Caco-2 (cell line): ENCODE measurements around the gene ABI2. TPM values are rescaled to one million over a fixed set of nuclear protein-coding genes. Genes with fewer than 3 reads are reported as not detected.

Experiments used
- BruUV-seq: library from RNA; stranded (reverse); fragments of 400-500 nt; replicated peaks from 2 replicates; lab custom pipeline; 2021; lab: Mats Ljungman, UMichigan
- CTCF ChIA-PET: fragments of 300-600 bp; sonication (Branson Sonifier 250); formaldehyde crosslinking; loops from one replicate; lab custom pipeline; 2022; ENCODE audit warnings: antibody characterized with exemption; lab: Charles Lee
- POLR2A ChIA-PET: fragments of 300-600 bp; sonication (Branson Sonifier 250); formaldehyde crosslinking; loops from one replicate; lab custom pipeline; 2022; ENCODE audit warnings: antibody characterized with exemption; lab: Charles Lee
- DNase-seq, 2 experiments: peaks; one replicate each; pipeline versions ENCODE4 v3.0.0 to v3.0.0-alpha.2; 2020 to 2022
- H3K27me3 ChIP-seq: replicated peaks from 2 replicates; pipeline ENCODE4 v1.6.0; 2011; ENCODE audit warnings: low read length; ENCODE audit not compliant: control insufficient read depth, insufficient read depth
- H3K36me3 ChIP-seq: 2 replicates; pipeline ENCODE4 v1.5.1; 2011; ENCODE audit warnings: low read length; ENCODE audit not compliant: control insufficient read depth, insufficient read depth
- H3K4me1 ChIP-seq: fragments of 250-450 bp; sonication (Bioruptor Pico); 2 replicates; pipeline ENCODE4 v1.5.1; 2020; ENCODE audit warnings: mild to moderate bottlenecking
- H3K4me3 ChIP-seq: 2 replicates; pipeline ENCODE4 v1.5.1; 2011; ENCODE audit warnings: low read depth, mild to moderate bottlenecking, control low read depth, low read length
- H3K9me3 ChIP-seq: fragments of 250-450 bp; sonication (Bioruptor Pico); 2 replicates; pipeline ENCODE4 v1.5.1; 2020; ENCODE audit warnings: mild to moderate bottlenecking, moderate library complexity
- H3K27ac Mint-ChIP-seq: one replicate; pipeline ENCODE4 v1.8.0; 2022; ENCODE audit warnings: mixed read lengths; ENCODE audit not compliant: unreplicated experiment
- H3K27me3 Mint-ChIP-seq: one replicate; pipeline ENCODE4 v1.8.0; 2022; ENCODE audit warnings: mixed read lengths; ENCODE audit not compliant: insufficient read depth, unreplicated experiment
- H3K36me3 Mint-ChIP-seq: one replicate; pipeline ENCODE4 v1.8.0; 2022; ENCODE audit warnings: mild to moderate bottlenecking, mixed read lengths; ENCODE audit not compliant: insufficient read depth, unreplicated experiment
- H3K4me1 Mint-ChIP-seq: one replicate; pipeline ENCODE4 v1.8.0; 2022; ENCODE audit warnings: low read depth, mixed read lengths; ENCODE audit not compliant: unreplicated experiment
- H3K4me3 Mint-ChIP-seq: one replicate; pipeline ENCODE4 v1.8.0; 2022; ENCODE audit warnings: mild to moderate bottlenecking, moderate library complexity, mixed read lengths; ENCODE audit not compliant: unreplicated experiment
- H3K9me3 Mint-ChIP-seq: one replicate; pipeline ENCODE4 v1.8.0; 2022; ENCODE audit warnings: mixed read lengths; ENCODE audit not compliant: unreplicated experiment
- intact Hi-C: fragments of 100-400 bp; cut with micrococcal nuclease; formaldehyde crosslinking; loops from one replicate; pipeline ENCODE4 v1.10.0; 2022; ENCODE audit not compliant: unreplicated experiment
- total RNA-seq: library from RNA; stranded (reverse); gene quantifications from 2 replicates; pipeline ENCODE4 v1.2.3, GENCODE V29; 2022
- TF ChIP-seq, protein P1 (sequence below), 2 experiments: fragments of 200-600 bp in 1 of 2; IDR thresholded peaks; 1 replicate in 1 of 2; 2 replicates in 1 of 2; pipeline versions ENCODE4 v1.5.1 to v1.8.0; 2011 to 2022; ENCODE audit warnings: antibody characterized with exemption in 1 of 2, control low read depth in 1 of 2, inconsistent platforms in 1 of 2, low read depth in 1 of 2, low read length in 1 of 2, mild to moderate bottlenecking in 1 of 2, moderate library complexity in 1 of 2; ENCODE audit not compliant: insufficient read depth in 1 of 2, severe bottlenecking in 1 of 2, unreplicated experiment in 1 of 2

The ABI2 gene
- total RNA-seq, 1 experiment from 2014 or later: 60.0 TPM

DNA sequence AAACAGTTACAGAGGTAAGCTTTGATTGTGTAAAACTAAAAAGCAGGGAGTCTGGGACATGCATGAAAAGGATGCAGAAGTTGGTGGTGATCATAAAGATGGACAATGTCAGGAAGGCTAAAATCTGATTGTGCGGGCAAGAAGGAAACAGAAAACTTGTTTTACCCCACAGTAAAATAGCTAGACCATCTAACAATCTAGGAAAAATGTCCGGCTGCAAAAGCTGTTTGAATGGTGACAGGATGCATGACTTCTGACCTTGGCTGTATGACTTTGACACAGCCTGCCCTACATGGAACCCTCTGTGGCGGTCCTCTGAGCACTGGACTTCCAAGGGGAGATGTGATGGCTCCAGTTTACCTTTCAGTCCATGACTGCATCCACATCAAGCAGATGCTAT is 113.3 kb downstream of the ABI2 start:
- no peak overlapping the region for H3K4me3 Mint-ChIP-seq
- peaks cover 9% of the 10 kb centered on the region for H3K36me3 ChIP-seq
- no peaks in the 10 kb centered on the region for H3K4me1 ChIP-seq
- POLR2A ChIA-PET: no interaction called here
- no peaks in the 10 kb centered on the region for H3K9me3 Mint-ChIP-seq
- no peak overlapping the region for H3K4me3 ChIP-seq
- TF ChIP-seq, protein P1, sequence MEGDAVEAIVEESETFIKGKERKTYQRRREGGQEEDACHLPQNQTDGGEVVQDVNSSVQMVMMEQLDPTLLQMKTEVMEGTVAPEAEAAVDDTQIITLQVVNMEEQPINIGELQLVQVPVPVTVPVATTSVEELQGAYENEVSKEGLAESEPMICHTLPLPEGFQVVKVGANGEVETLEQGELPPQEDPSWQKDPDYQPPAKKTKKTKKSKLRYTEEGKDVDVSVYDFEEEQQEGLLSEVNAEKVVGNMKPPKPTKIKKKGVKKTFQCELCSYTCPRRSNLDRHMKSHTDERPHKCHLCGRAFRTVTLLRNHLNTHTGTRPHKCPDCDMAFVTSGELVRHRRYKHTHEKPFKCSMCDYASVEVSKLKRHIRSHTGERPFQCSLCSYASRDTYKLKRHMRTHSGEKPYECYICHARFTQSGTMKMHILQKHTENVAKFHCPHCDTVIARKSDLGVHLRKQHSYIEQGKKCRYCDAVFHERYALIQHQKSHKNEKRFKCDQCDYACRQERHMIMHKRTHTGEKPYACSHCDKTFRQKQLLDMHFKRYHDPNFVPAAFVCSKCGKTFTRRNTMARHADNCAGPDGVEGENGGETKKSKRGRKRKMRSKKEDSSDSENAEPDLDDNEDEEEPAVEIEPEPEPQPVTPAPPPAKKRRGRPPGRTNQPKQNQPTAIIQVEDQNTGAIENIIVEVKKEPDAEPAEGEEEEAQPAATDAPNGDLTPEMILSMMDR (IDR thresholded peaks at IDR 0.05; ENCODE audit: insufficient read depth in 1 of 2, low read depth in 1 of 2, low read length in 1 of 2, severe bottlenecking in 1 of 2, unreplicated experiment in 1 of 2): no peak
- CTCF ChIA-PET: no interaction called here
- H3K27me3 ChIP-seq: no peaks in the 10 kb centered on the region
- no TSS peak for BruUV-seq
- DNase-seq: no peak
- peaks cover 97% of the 10 kb centered on the region for H3K36me3 Mint-ChIP-seq
- H3K9me3 ChIP-seq: no peaks in the 10 kb centered on the region
- H3K4me1 Mint-ChIP-seq: peaks cover 6% of the 10 kb centered on the region
- no peak overlapping the region for H3K27ac Mint-ChIP-seq
- intact Hi-C loops: no loop called here
- no peaks in the 10 kb centered on the region for H3K27me3 Mint-ChIP-seq

DNA sequence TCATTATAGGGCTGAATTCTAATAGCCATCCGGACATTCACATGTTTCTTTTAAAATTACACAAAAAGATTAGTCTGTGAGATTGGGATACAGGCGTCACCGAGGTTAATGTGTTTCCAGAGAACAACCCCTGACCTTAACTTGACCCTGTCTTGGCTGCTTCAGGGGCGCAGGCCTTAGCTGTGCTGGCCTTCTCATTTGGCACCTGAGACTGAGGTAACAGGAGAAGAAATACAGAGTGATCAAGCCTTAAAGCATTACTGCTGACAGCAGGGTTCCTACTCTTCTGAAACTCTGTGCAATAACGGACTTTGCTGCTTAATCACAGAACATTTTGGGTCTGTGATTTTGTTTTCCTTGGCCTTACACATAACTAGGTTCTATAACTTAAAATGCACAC is 114.3 kb downstream of the ABI2 start:
- no peak for DNase-seq
- no peaks in the 10 kb centered on the region for H3K27me3 Mint-ChIP-seq
- peaks cover 6% of the 10 kb centered on the region for H3K4me1 Mint-ChIP-seq
- no peak overlapping the region for H3K4me3 Mint-ChIP-seq
- peaks cover 9% of the 10 kb centered on the region for H3K36me3 ChIP-seq
- H3K4me3 ChIP-seq: no peak overlapping the region
- H3K36me3 Mint-ChIP-seq: peaks cover 97% of the 10 kb centered on the region
- ChIA-PET POLR2A (no interaction called here), CTCF (no interaction called here)
- intact Hi-C loops: no loop called here
- BruUV-seq: no TSS peak
- H3K27me3 ChIP-seq: no peaks in the 10 kb centered on the region
- H3K9me3 Mint-ChIP-seq: no peaks in the 10 kb centered on the region
- TF ChIP-seq, protein P1 (IDR thresholded peaks at IDR 0.05; ENCODE audit: insufficient read depth in 1 of 2, low read depth in 1 of 2, low read length in 1 of 2, severe bottlenecking in 1 of 2, unreplicated experiment in 1 of 2): no peak
- no peaks in the 10 kb centered on the region for H3K4me1 ChIP-seq
- H3K27ac Mint-ChIP-seq: no peak overlapping the region
- no peaks in the 10 kb centered on the region for H3K9me3 ChIP-seq

DNA sequence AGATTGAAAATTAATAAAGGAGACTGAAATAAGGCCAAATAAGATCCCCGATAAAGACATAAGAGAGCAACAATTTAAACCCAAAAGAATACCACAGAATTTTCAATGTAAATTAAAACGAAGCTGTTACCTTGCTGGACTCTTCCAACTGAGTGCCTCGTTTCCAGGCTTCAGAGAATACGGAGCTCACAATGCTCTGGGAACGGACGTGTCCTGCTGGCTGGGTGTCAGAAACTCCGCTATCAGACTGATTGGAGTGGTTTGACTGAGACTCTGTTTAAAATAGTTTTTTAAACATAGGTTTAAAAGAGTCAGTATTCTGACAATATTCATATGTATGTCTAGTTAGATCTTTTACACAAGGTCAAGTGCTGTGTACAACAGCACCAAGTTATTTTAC is 116.5 kb downstream of the ABI2 start:
- Mint-ChIP-seq H3K27me3 (no peaks in the 10 kb centered on the region), H3K4me1 (no peaks in the 10 kb centered on the region), H3K27ac (no peak overlapping the region), H3K36me3 (peaks cover 97% of the 10 kb centered on the region), H3K4me3 (no peak overlapping the region), H3K9me3 (no peaks in the 10 kb centered on the region)
- no peak for DNase-seq
- Histone ChIP-seq H3K36me3 (peaks cover 9% of the 10 kb centered on the region; the same call in 1 of the 2 replicates), H3K4me3 (no peak overlapping the region), H3K4me1 (no peaks in the 10 kb centered on the region), H3K9me3 (no peaks in the 10 kb centered on the region), H3K27me3 (no peaks in the 10 kb centered on the region)
- ChIA-PET POLR2A (no interaction called here), CTCF (no interaction called here)
- BruUV-seq: no TSS peak
- intact Hi-C loops: no loop called here
- TF ChIP-seq, protein P1 (IDR thresholded peaks at IDR 0.05; ENCODE audit: insufficient read depth in 1 of 2, low read depth in 1 of 2, low read length in 1 of 2, severe bottlenecking in 1 of 2, unreplicated experiment in 1 of 2): no peak
